ENCODE results near the gene ENTPD7. TPM values are rescaled to one million over a fixed set of nuclear protein-coding genes. Genes with fewer than 3 reads are reported as not detected.

Gene ENTPD7
- total RNA-seq, 1 donor from 2014 or later, result 16.5 TPM

GRCh38 chr10:99647601-99648151 lies 11.6 kb upstream of the ENTPD7 start:
- Mint-ChIP-seq H3K4me1 (ENCODE audit: unreplicated experiment) (peaks cover 3% of the 10 kb centered on the region), H3K4me3 (ENCODE audit: unreplicated experiment) (no peak overlapping the region), H3K36me3 (ENCODE audit: low read depth, unreplicated experiment) (no peaks in the 10 kb centered on the region), H3K27me3 (ENCODE audit: unreplicated experiment) (peaks cover 4% of the 10 kb centered on the region), H3K27ac (ENCODE audit: unreplicated experiment) (no peak overlapping the region), H3K9me3 (ENCODE audit: unreplicated experiment) (no peaks in the 10 kb centered on the region)
- no peak for DNase-seq (ENCODE audit: low spot score)
- TF ChIP-seq, protein P1, sequence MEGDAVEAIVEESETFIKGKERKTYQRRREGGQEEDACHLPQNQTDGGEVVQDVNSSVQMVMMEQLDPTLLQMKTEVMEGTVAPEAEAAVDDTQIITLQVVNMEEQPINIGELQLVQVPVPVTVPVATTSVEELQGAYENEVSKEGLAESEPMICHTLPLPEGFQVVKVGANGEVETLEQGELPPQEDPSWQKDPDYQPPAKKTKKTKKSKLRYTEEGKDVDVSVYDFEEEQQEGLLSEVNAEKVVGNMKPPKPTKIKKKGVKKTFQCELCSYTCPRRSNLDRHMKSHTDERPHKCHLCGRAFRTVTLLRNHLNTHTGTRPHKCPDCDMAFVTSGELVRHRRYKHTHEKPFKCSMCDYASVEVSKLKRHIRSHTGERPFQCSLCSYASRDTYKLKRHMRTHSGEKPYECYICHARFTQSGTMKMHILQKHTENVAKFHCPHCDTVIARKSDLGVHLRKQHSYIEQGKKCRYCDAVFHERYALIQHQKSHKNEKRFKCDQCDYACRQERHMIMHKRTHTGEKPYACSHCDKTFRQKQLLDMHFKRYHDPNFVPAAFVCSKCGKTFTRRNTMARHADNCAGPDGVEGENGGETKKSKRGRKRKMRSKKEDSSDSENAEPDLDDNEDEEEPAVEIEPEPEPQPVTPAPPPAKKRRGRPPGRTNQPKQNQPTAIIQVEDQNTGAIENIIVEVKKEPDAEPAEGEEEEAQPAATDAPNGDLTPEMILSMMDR (IDR thresholded peaks at IDR 0.05; ENCODE audit: unreplicated experiment), result no peak

DNA sequence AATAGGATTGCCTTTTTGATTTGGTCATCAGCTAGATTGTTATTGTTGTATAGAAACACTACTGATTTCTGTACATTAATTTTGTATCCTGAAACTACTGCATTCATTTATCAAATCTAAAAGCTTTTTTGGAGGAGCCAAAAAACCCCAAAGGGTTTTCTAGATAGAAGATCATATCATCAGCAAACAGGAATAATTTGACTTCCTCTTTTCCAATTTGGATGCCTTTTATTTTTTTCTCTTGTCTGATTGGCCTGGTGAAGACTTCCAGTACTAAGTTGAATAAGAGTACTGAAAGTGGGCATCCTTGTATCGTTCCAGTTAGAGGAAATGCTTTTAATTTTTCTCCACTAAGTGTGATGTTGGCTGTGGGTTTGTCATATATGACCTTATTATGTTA lies 10.6 kb upstream of the ENTPD7 start:
- Mint-ChIP-seq H3K36me3 (ENCODE audit: low read depth, unreplicated experiment) (no peaks in the 10 kb centered on the region), H3K27me3 (ENCODE audit: unreplicated experiment) (peaks cover 4% of the 10 kb centered on the region), H3K4me1 (ENCODE audit: unreplicated experiment) (peaks cover 3% of the 10 kb centered on the region), H3K9me3 (ENCODE audit: unreplicated experiment) (no peaks in the 10 kb centered on the region), H3K27ac (ENCODE audit: unreplicated experiment) (no peak overlapping the region), H3K4me3 (ENCODE audit: unreplicated experiment) (no peak overlapping the region)
- no peak for DNase-seq (ENCODE audit: low spot score)
- TF ChIP-seq, protein P1 (IDR thresholded peaks at IDR 0.05; ENCODE audit: unreplicated experiment), result no peak

DNA sequence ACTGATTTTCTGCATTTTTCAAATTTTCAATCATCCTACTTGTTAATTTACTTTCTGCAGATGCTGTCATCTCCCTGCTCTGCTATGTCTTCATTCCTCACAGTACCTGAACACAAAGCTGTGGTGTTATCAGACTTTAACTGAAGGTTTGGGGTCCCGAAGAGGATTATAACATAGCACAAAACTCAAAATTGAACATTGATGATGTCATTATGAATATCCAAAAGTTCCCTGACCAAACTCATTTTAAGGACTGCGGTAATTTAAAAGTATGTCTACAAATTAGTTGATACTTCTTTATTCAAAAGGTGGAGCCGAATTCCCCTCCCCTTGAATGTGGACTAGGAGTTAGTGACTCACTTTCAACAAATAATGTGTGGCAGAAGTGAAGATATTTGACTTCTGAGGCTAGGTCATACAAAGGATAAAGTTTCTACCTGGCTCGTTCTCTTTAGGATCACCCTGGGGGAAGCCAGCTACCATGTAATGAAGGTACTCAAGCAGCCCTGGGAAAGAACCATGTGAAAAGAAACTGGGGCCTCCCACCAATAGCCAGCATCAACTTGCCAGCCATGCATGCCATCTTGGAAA lies 6.4 kb upstream of the ENTPD7 start:
- Mint-ChIP-seq H3K27me3 (ENCODE audit: unreplicated experiment) (no peaks in the 10 kb centered on the region), H3K36me3 (ENCODE audit: low read depth, unreplicated experiment) (no peaks in the 10 kb centered on the region), H3K27ac (ENCODE audit: unreplicated experiment) (no peak overlapping the region), H3K4me3 (ENCODE audit: unreplicated experiment) (no peak overlapping the region), H3K9me3 (ENCODE audit: unreplicated experiment) (no peaks in the 10 kb centered on the region), H3K4me1 (ENCODE audit: unreplicated experiment) (peaks cover 3% of the 10 kb centered on the region)
- TF ChIP-seq, protein P1 (IDR thresholded peaks at IDR 0.05; ENCODE audit: unreplicated experiment), result no peak
- no peak for DNase-seq (ENCODE audit: low spot score)

GRCh38 chr10:99654390-99655175 lies 4.7 kb upstream of the ENTPD7 start:
- TF ChIP-seq, protein P1 (IDR thresholded peaks at IDR 0.05; ENCODE audit: unreplicated experiment), result no peak
- H3K27ac Mint-ChIP-seq (ENCODE audit: unreplicated experiment), result no peak overlapping the region
- H3K27me3 Mint-ChIP-seq (ENCODE audit: unreplicated experiment), result no peaks in the 10 kb centered on the region
- peaks cover 8% of the 10 kb centered on the region for H3K4me1 Mint-ChIP-seq (ENCODE audit: unreplicated experiment)
- no peaks in the 10 kb centered on the region for H3K9me3 Mint-ChIP-seq (ENCODE audit: unreplicated experiment)
- no peak for DNase-seq (ENCODE audit: low spot score)
- H3K4me3 Mint-ChIP-seq (ENCODE audit: unreplicated experiment), result no peak overlapping the region
- peaks cover 8% of the 10 kb centered on the region for H3K36me3 Mint-ChIP-seq (ENCODE audit: low read depth, unreplicated experiment)

Data from endothelial cell (in vitro differentiated cells).